SH-SY5Y (cell line): ENCODE measurements around the gene B4GALT2.

Experiments used
- GATA2 ChIP-seq: IDR thresholded peaks from 2 replicates; pipeline ENCODE4 v1.6.1; 2011; ENCODE audit warnings: mild to moderate bottlenecking, low read depth, low read length
- GATA3 ChIP-seq: IDR thresholded peaks from 2 replicates; pipeline ENCODE4 v1.6.1; 2011; ENCODE audit warnings: low read depth, mild to moderate bottlenecking, low read length, moderate library complexity

Gene B4GALT2

GRCh38 chr1:43978551-43979260, at the start of gene B4GALT2:
Gene B4GALT2 (plus strand): TSS chr1:43979210. CDS start chr1:43981161, 1,951 bp downstream.
- TF ChIP-seq GATA3 (no peak), GATA2 (no peak)

DNA sequence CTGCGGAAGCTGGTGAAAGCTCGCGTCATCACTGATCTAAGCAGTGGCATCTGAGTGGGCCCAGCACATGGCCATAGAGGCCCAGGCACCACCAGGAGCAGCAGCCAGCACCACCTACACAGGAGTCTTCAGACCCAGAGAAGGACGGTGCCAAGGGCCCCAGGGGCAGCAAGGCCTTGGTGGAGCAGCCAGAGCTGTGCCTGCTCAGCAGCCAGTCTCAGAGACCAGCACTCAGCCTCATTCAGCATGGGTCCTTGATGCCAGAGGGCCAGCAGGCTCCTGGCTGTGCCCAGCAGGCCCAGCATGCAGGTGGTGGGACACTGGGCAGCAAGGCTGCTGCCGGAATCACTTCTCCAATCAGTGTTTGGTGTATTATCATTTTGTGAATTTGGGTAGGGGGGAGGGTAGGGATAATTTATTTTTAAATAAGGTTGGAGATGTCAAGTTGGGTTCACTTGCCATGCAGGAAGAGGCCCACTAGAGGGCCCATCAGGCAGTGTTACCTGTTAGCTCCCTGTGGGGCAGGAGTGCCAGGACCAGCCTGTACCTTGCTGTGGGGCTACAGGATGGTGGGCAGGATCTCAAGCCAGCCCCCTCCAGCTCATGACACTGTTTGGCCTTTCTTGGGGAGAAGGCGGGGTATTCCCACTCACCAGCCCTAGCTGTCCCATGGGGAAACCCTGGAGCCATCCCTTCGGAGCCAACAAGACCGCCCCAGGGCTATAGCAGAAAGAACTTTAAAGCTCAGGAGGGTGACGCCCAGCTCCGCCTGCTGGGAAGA, 48.7 kb upstream of the B4GALT2 start:
- TF ChIP-seq GATA3 (no peak), GATA2 (no peak)

DNA sequence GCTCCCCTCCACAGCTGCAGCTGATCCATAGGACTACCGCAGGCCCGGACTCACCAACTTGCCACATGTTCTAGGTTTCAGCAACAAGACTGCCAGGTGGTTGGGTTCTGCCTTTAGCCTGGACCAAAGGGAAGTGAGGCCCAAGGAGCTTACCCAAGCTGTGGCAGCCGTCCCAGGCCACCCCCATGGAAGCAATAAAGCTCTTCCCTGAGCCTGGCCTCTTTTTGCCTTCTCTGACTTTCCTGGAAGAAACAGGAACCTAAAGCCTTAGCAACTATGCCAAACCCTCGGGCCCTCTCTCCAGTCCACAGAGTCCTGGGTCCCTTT, 48.1 kb upstream of the B4GALT2 start:
- TF ChIP-seq GATA3 (no peak), GATA2 (no peak)

- TF ChIP-seq GATA2 (no peak), GATA3 (no peak)
Measured at GRCh38 chr1:43931711-43932660, 47.0 kb upstream of the B4GALT2 start.

- no peak for TF ChIP-seq GATA3
- TF ChIP-seq GATA2 = no peak
Measured at GRCh38 chr1:43932786-43933385, 46.1 kb upstream of the B4GALT2 start.

GRCh38 chr1:43933386-43934100, 45.5 kb upstream of the B4GALT2 start, which contains the start of gene ARTN:
Gene ARTN (plus strand): TSS chr1:43933801. CDS start chr1:43935657, 1,856 bp downstream.
- TF ChIP-seq GATA3 (no peak), GATA2 (no peak)

- TF ChIP-seq GATA3 (no peak), GATA2 (no peak)
Measured at GRCh38 chr1:43934101-43934985, 44.7 kb upstream of the B4GALT2 start.

DNA sequence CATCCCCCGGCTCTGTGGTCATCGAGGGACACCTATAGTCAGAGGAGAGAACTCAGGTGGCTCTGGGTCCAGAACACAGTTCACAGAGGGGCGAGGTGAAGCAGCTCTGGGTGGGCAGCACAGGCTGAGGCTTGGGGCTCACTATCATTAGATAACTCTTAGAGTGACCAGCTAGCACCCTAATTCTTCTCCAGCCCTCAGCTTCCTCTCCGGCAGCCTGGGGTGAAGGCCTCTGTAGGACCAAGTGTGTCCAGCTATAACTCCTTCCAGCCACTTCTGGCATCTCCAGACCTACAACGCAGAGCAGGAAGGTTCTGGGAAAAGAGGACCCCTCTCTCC, 44.1 kb upstream of the B4GALT2 start:
- TF ChIP-seq GATA2 (no peak), GATA3 (no peak)

- no peak for TF ChIP-seq GATA3
- no peak for TF ChIP-seq GATA2
Measured at GRCh38 chr1:43935711-43936427, 43.1 kb upstream of the B4GALT2 start.

- no peak for TF ChIP-seq GATA2
- no peak for TF ChIP-seq GATA3
Measured at GRCh38 chr1:43936431-43937151, 42.4 kb upstream of the B4GALT2 start.

GRCh38 chr1:43937179-43937865, 41.7 kb upstream of the B4GALT2 start:
- TF ChIP-seq GATA3 (no peak), GATA2 (0 out of 2 replicates have a peak, but pooled peaks have one; percentile 10)
